Spinal cord (tissue), 10 donors: ENCODE results near the gene C1orf167. TPM values are rescaled to one million over a fixed set of nuclear protein-coding genes. Genes with fewer than 3 reads are reported as not detected.

Experiments
- DNase-seq, 6 donors: peaks; one replicate each; pipeline versions ENCODE4 v3.0.0 to v3.0.0-alpha.2; 2013 to 2015; ENCODE audit warnings: low spot score in 6 of 6, low read depth in 4 of 6
- H3K27ac ChIP-seq: one replicate; pipeline ENCODE4 v1.5.1; 2013; ENCODE audit warnings: low read depth, low read length, control low read depth
- H3K27me3 ChIP-seq: one replicate; pipeline ENCODE4 v1.6.1; 2013; ENCODE audit warnings: low read length; ENCODE audit not compliant: control insufficient read depth, insufficient read depth
- H3K36me3 ChIP-seq: one replicate; pipeline ENCODE4 v1.6.1; 2013; ENCODE audit warnings: low read length; ENCODE audit not compliant: control insufficient read depth, insufficient read depth
- H3K4me1 ChIP-seq: one replicate; pipeline ENCODE4 v1.6.1; 2013; ENCODE audit warnings: low read length; ENCODE audit not compliant: control insufficient read depth, insufficient read depth
- H3K4me3 ChIP-seq: one replicate; pipeline ENCODE4 v1.5.1; 2013; ENCODE audit warnings: low read depth, low read length, control low read depth
- H3K9me3 ChIP-seq: one replicate; pipeline ENCODE4 v1.6.1; 2013; ENCODE audit warnings: low read length; ENCODE audit not compliant: control insufficient read depth, insufficient read depth
- WGBS: methylation state at CpG from one replicate; pipeline ENCODE4 v1.1.5; 2013; ENCODE audit warnings: missing lambda C conversion rate; ENCODE audit not compliant: insufficient coverage; 5-methylcytosine and 5-hydroxymethylcytosine counted together
- polyA plus RNA-seq, 2 donors: library from polyadenylated mRNA; unstranded; fragments of 120-200 nt; gene quantifications; one replicate each; pipeline ENCODE4 v1.2.1, GENCODE V29; 2013; ENCODE audit not compliant: insufficient read length in 2 of 2
- total RNA-seq, 2 donors: library from RNA; depleted of rRNA in 1 of 2; stranded (reverse); fragments of 120-200 nt in 1 of 2; fragments of >200 nt in 1 of 2; gene quantifications; one replicate each; pipeline versions ENCODE4 v1.2.3 to v1.2.4, GENCODE V29; 2013 to 2014
- donor health status: healthy.

Gene C1orf167
- total and polyA plus RNA-seq, 4 donors, result 0.23 to 4.7 (median 0.30) TPM; not detected in 1

- WGBS, result 69% methylated on average over 9 of the region's 13 CpGs
- peaks cover 66% of the 10 kb centered on the region for H3K36me3 ChIP-seq
- H3K4me3 ChIP-seq, result no peak overlapping the region
- peaks cover 42% of the 10 kb centered on the region for H3K4me1 ChIP-seq
- H3K9me3 ChIP-seq, result no peaks in the 10 kb centered on the region
- H3K27me3 ChIP-seq, result no peaks in the 10 kb centered on the region
- DNase-seq, result no peak
- H3K27ac ChIP-seq, result peak overlapping the region; percentile 43
These were observed 27.4 kb downstream of the C1orf167 start for GRCh38 chr1:11789126-11790067.

GRCh38 chr1:11790101-11790879 lies 28.3 kb downstream of the C1orf167 start:
- peaks cover 75% of the 10 kb centered on the region for H3K36me3 ChIP-seq
- H3K9me3 ChIP-seq, result no peaks in the 10 kb centered on the region
- peaks cover 34% of the 10 kb centered on the region for H3K4me1 ChIP-seq
- DNase-seq, result no peak
- H3K27me3 ChIP-seq, result no peaks in the 10 kb centered on the region
- WGBS, result 93% methylated on average over 20 of the region's 20 CpGs
- H3K27ac ChIP-seq, result peak overlapping the region; percentile 57
- H3K4me3 ChIP-seq, result no peak overlapping the region

GRCh38 chr1:11790880-11791715 lies 29.1 kb downstream of the C1orf167 start:
- peaks cover 83% of the 10 kb centered on the region for H3K36me3 ChIP-seq
- 89% methylated on average over 17 of the region's 19 CpGs for WGBS
- H3K9me3 ChIP-seq, result no peaks in the 10 kb centered on the region
- peak in 1 of 6 donors; percentile 79 for DNase-seq
- H3K27me3 ChIP-seq, result no peaks in the 10 kb centered on the region
- H3K4me3 ChIP-seq, result no peak overlapping the region
- H3K4me1 ChIP-seq, result peaks cover 31% of the 10 kb centered on the region
- H3K27ac ChIP-seq, result peak overlapping the region; percentile 52

- H3K27ac ChIP-seq, result no peak overlapping the region
- no peak overlapping the region for H3K4me3 ChIP-seq
- H3K9me3 ChIP-seq, result no peaks in the 10 kb centered on the region
- H3K27me3 ChIP-seq, result no peaks in the 10 kb centered on the region
- peaks cover 91% of the 10 kb centered on the region for H3K36me3 ChIP-seq
- 99% methylated on average over 8 of the region's 11 CpGs for WGBS
- H3K4me1 ChIP-seq, result peaks cover 27% of the 10 kb centered on the region
- no peak for DNase-seq
These were observed 30.1 kb downstream of the C1orf167 start for GRCh38 chr1:11792106-11792505.

GRCh38 chr1:11793819-11794218 lies 31.8 kb downstream of the C1orf167 start:
- WGBS, result 96% methylated on average over 9 of the region's 15 CpGs
- H3K4me1 ChIP-seq, result peaks cover 19% of the 10 kb centered on the region
- H3K36me3 ChIP-seq, result peaks cover 81% of the 10 kb centered on the region
- no peak overlapping the region for H3K27ac ChIP-seq
- no peak overlapping the region for H3K4me3 ChIP-seq
- H3K27me3 ChIP-seq, result no peaks in the 10 kb centered on the region
- DNase-seq, result no peak
- H3K9me3 ChIP-seq, result no peaks in the 10 kb centered on the region

GRCh38 chr1:11794446-11795237 lies 32.6 kb downstream of the C1orf167 start:
- peaks cover 81% of the 10 kb centered on the region for H3K36me3 ChIP-seq
- 92% methylated on average over 19 of the region's 19 CpGs for WGBS
- no peak overlapping the region for H3K4me3 ChIP-seq
- no peak overlapping the region for H3K27ac ChIP-seq
- no peaks in the 10 kb centered on the region for H3K27me3 ChIP-seq
- peaks cover 17% of the 10 kb centered on the region for H3K4me1 ChIP-seq
- no peaks in the 10 kb centered on the region for H3K9me3 ChIP-seq
- DNase-seq, result no peak

- Histone ChIP-seq H3K27me3 (no peaks in the 10 kb centered on the region), H3K27ac (no peak overlapping the region), H3K4me1 (peaks cover 10% of the 10 kb centered on the region), H3K36me3 (peaks cover 81% of the 10 kb centered on the region), H3K9me3 (no peaks in the 10 kb centered on the region), H3K4me3 (no peak overlapping the region)
- WGBS, result 92% methylated on average over 10 of the region's 14 CpGs
- no peak for DNase-seq
These were observed 33.4 kb downstream of the C1orf167 start for GRCh38 chr1:11795238-11795890.

- 95% methylated on average over 13 of the region's 15 CpGs for WGBS
These were observed 34.2 kb downstream of the C1orf167 start for GRCh38 chr1:11796036-11796828.

More at GRCh38 chr1:11796036-11796828, 34.2 kb downstream of the C1orf167 start:
- H3K4me3 ChIP-seq, result no peak overlapping the region
- H3K27me3 ChIP-seq, result no peaks in the 10 kb centered on the region
- no peak overlapping the region for H3K27ac ChIP-seq
- DNase-seq, result no peak
- H3K36me3 ChIP-seq, result peaks cover 81% of the 10 kb centered on the region
- H3K9me3 ChIP-seq, result no peaks in the 10 kb centered on the region
- H3K4me1 ChIP-seq, result peaks cover 3% of the 10 kb centered on the region
